HG02642 (cell line): ENCODE data around the gene PTPRD.
"Not testable (repeated sequence)": the region's sequence is repeated elsewhere in the genome, so short reads cannot be mapped to it uniquely, and the experiment has no call there.

ENCODE experiments used
- ATAC-seq: cut with Tn5 transposase; IDR thresholded peaks from one replicate; pipeline ENCODE4 v1.9.1; 2021; ENCODE audit warnings: mild to moderate bottlenecking; ENCODE audit not compliant: unreplicated experiment, poor library complexity

Gene PTPRD

GRCh38 chr9:10488937-10489336, 123.9 kb downstream of the PTPRD start:
- no peak for ATAC-seq

- no peak for ATAC-seq
Observed at GRCh38 chr9:10479172-10479571, 133.6 kb downstream of the PTPRD start.

GRCh38 chr9:10449201-10449617, 163.6 kb downstream of the PTPRD start:
- ATAC-seq: not testable (repeated sequence)

GRCh38 chr9:10447036-10447435, 165.8 kb downstream of the PTPRD start:
- ATAC-seq: no peak

- no peak for ATAC-seq
Observed at GRCh38 chr9:10443868-10444204, 169.0 kb downstream of the PTPRD start.

- no peak for ATAC-seq
Observed at GRCh38 chr9:10443181-10443867, 169.5 kb downstream of the PTPRD start.

- ATAC-seq: no peak
Observed at GRCh38 chr9:10438955-10439354, 173.8 kb downstream of the PTPRD start.

GRCh38 chr9:10436756-10437155, 176.0 kb downstream of the PTPRD start:
- no peak for ATAC-seq

GRCh38 chr9:10434412-10434811, 178.4 kb downstream of the PTPRD start:
- no peak for ATAC-seq

- ATAC-seq: no peak
Observed at GRCh38 chr9:10411272-10411671, 201.5 kb downstream of the PTPRD start.

- ATAC-seq: no peak
Observed at GRCh38 chr9:10403283-10403682, 209.5 kb downstream of the PTPRD start.

- ATAC-seq: no peak
Observed at GRCh38 chr9:10396615-10397014, 216.2 kb downstream of the PTPRD start.

GRCh38 chr9:10387282-10387681, 225.5 kb downstream of the PTPRD start:
- ATAC-seq: no peak

- no peak for ATAC-seq
Observed at GRCh38 chr9:10371824-10372223, 241.0 kb downstream of the PTPRD start.

- ATAC-seq: peak; percentile 87
Observed at GRCh38 chr9:10366171-10366779, 246.5 kb downstream of the PTPRD start.

GRCh38 chr9:10354591-10354990, 258.2 kb downstream of the PTPRD start:
- no peak for ATAC-seq

- ATAC-seq: not testable (repeated sequence)
Observed at GRCh38 chr9:10345621-10346020, 267.2 kb downstream of the PTPRD start.

GRCh38 chr9:10341057-10341456, 271.7 kb downstream of the PTPRD start:
- ATAC-seq: no peak

GRCh38 chr9:10339152-10339551, 273.6 kb downstream of the PTPRD start:
- ATAC-seq: no peak

- ATAC-seq: no peak
Observed at GRCh38 chr9:10331157-10331556, 281.6 kb downstream of the PTPRD start.

GRCh38 chr9:10282084-10282483, 330.7 kb downstream of the PTPRD start:
- ATAC-seq: no peak

GRCh38 chr9:10274988-10275387, 337.8 kb downstream of the PTPRD start:
- ATAC-seq: no peak
